ENCODE results near the gene SMARCA4.
"Not testable (repeated sequence)": the region's sequence is repeated elsewhere in the genome, so short reads cannot be mapped to it uniquely, and the experiment has no call there.

Gene SMARCA4

DNA sequence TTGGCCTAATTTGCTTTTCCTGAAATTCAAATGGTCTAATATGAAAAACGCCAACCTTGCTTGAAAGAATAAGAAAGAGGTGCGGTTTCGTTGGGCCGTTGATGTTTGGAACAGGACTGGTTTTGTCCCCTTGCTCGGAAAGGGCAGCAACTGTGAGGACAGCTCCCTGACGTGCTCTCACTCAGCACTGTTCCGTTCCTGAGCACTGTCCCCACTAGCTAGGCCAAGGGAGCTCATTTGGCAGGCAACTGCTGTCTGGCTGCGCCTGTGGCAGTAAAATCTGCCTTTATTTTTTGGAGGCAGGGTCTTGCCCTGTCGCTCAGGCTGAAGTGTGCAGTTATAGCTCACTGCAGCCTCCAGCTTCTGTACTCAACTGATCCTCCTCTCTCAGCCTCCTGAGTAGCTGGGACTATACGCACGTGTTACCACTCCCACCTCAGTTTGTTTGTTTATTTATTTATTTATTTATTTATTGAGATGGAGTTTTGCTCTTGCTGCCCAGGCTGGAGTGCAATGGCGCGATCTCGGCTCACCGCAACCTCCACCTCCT is 132.9 kb downstream of the SMARCA4 start:
- TF ChIP-seq, protein P1, sequence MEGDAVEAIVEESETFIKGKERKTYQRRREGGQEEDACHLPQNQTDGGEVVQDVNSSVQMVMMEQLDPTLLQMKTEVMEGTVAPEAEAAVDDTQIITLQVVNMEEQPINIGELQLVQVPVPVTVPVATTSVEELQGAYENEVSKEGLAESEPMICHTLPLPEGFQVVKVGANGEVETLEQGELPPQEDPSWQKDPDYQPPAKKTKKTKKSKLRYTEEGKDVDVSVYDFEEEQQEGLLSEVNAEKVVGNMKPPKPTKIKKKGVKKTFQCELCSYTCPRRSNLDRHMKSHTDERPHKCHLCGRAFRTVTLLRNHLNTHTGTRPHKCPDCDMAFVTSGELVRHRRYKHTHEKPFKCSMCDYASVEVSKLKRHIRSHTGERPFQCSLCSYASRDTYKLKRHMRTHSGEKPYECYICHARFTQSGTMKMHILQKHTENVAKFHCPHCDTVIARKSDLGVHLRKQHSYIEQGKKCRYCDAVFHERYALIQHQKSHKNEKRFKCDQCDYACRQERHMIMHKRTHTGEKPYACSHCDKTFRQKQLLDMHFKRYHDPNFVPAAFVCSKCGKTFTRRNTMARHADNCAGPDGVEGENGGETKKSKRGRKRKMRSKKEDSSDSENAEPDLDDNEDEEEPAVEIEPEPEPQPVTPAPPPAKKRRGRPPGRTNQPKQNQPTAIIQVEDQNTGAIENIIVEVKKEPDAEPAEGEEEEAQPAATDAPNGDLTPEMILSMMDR (IDR thresholded peaks at IDR 0.05; ENCODE audit: control insufficient read depth, insufficient read depth, low read depth, low read length, missing control alignments): no peak
- no peak overlapping the region for H3K4me3 ChIP-seq (ENCODE audit: control insufficient read depth, low read depth, low read length)
- no peak for DNase-seq (ENCODE audit: low read depth)

DNA sequence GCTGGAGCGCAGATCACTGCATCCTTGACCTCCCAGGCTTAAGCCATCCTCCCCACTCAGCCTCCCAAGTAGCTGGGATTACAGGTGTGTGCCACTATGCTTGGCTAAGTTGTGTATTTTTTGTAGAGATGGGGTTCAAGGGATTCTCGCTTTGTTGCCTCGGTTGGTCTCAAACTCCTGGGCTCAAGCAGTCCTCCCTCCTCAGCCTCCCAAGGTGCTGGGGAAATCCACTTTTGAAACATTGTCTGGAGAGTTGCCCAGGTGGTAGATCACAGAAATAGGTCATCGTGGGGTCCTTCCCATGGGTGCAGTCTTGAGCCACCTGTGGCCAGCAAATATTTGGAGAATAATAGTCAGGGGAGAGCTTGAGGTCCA is 133.7 kb downstream of the SMARCA4 start:
- no peak overlapping the region for H3K4me3 ChIP-seq (ENCODE audit: control insufficient read depth, low read depth, low read length)

DNA sequence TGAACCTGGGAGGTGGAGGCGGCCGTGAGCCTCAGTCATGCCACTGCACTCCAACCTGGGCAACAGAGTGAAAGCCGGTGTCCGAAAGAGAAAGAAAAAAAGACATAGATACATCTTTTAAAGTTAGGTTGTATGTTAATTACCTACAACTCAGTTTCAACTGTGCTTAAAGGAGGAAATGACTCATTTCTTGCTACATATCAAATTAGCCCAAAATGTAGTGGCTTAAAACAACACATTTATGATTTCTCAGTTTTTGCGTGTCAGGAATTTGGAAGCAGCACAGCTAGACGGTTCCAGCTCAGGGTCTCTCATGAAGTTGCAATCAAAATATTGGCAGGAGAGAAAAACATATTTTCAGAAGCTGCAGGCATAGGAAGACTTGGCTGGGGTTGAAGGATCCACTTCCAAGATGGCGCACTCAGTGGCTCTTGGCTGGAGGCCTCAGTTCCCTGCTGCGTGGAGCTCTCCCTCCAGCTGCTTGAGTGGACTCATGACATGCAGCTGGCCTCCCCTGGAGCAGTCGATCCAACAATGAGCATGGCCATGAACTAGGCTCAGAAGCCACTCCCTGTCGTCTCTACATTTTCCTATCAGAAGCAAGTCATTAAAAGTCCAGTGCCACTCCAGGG is 135.5 kb downstream of the SMARCA4 start:
- no peak overlapping the region for H3K4me3 ChIP-seq (ENCODE audit: control insufficient read depth, low read depth, low read length)
- TF ChIP-seq, protein P1 (IDR thresholded peaks at IDR 0.05; ENCODE audit: control insufficient read depth, insufficient read depth, low read depth, low read length, missing control alignments): no peak
- no peak for DNase-seq (ENCODE audit: low read depth)

More for the DNA sequence above, 133.7 kb downstream of the SMARCA4 start:
- TF ChIP-seq, protein P1 (IDR thresholded peaks at IDR 0.05; ENCODE audit: control insufficient read depth, insufficient read depth, low read depth, low read length, missing control alignments): no peak
- no peak for DNase-seq (ENCODE audit: low read depth)

DNA sequence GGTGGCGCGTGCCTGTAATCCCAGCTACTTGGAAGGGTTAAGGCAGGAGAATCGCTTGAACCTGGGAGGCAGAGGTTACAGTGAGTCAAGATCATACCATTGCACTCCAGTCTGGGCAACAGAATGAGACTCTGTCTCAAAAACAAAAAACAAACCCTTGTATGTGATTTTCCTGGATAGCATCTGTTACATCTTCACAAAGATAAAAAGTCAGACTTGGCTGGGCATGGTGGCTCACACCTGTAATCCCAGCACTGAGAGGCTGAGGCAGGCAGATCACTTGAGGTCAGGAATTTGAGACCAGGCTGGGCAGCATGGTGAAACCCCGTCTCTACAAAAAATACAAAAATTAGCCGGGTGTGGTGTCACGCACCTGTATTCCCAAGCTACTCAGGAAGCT is 136.5 kb downstream of the SMARCA4 start:
- not testable (repeated sequence) for H3K4me3 ChIP-seq (ENCODE audit: control insufficient read depth, low read depth, low read length); DNase-seq (ENCODE audit: low read depth)

DNA sequence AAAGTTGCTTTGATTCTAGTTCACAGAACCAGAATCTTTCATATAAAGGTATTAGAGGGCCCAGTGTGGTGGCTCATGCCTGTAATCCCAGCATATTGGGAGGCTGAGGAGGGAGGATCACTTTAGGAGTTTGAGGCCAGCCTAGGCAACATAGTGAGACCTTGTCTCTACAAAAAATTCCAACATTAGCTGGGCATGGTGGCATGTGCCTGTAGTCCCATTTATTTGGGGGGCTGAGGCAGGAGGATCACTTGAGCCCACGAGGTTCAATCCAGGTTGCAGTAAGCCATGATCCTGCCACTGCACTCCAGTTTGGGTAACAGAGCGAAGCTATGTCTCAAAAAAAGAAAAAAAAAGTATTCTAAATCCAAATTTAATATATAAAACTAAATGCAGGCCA is 137.5 kb downstream of the SMARCA4 start:
- TF ChIP-seq, protein P1 (IDR thresholded peaks at IDR 0.05; ENCODE audit: control insufficient read depth, insufficient read depth, low read depth, low read length, missing control alignments): no peak
- no peak overlapping the region for H3K4me3 ChIP-seq (ENCODE audit: control insufficient read depth, low read depth, low read length)
- no peak for DNase-seq (ENCODE audit: low read depth)

DNA sequence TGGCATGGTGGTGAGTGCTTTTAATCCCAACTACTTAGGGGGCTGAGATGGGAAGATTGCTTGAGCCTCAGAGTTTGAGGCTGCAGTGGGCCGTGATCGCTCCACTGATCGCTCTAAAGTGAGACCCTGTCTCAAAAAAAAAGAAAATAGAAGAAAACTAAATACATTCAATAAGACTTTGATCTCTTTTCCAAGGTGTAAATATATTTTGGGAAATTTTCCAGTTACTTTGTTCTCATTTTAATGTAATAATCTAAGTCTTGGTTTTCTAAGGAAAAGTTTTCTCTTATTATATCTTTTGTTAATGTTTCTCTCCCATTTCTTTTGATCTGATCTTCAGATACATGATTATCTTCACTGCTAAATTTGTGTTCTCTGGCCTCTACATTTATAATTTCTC is 138.0 kb downstream of the SMARCA4 start:
- TF ChIP-seq, protein P1 (IDR thresholded peaks at IDR 0.05; ENCODE audit: control insufficient read depth, insufficient read depth, low read depth, low read length, missing control alignments): no peak
- H3K4me3 ChIP-seq (ENCODE audit: control insufficient read depth, low read depth, low read length): no peak overlapping the region
- DNase-seq (ENCODE audit: low read depth): no peak

DNA sequence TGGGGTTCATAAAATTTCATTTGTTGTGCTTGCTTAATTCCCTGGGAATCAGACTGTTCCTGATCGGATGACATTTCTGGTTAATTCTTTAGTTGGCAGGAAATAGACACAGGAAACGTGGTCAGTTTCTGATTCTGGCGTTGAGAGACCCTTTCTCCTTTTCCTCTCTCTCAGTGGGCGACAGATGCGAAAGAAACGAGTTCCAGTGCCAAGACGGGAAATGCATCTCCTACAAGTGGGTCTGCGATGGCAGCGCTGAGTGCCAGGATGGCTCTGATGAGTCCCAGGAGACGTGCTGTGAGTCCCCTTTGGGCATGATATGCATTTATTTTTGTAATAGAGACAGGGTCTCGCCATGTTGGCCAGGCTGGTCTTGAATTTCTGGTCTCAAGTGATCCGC is 139.2 kb downstream of the SMARCA4 start:
- TF ChIP-seq, protein P1 (IDR thresholded peaks at IDR 0.05; ENCODE audit: control insufficient read depth, insufficient read depth, low read depth, low read length, missing control alignments): no peak
- no peak for DNase-seq (ENCODE audit: low read depth)
- H3K4me3 ChIP-seq (ENCODE audit: control insufficient read depth, low read depth, low read length): no peak overlapping the region
